Ovary (tissue), 9 donors: ENCODE results near the gene IQSEC1. TPM values are rescaled to one million over a fixed set of nuclear protein-coding genes. Genes with fewer than 3 reads are reported as not detected.

Experiments
- DNase-seq, 5 donors: peaks; one replicate each; pipeline ENCODE4 v3.0.0-alpha.2; 2019 to 2020
- H3K27ac ChIP-seq, 2 donors: fragments of 200-600 bp; one replicate each; pipeline versions ENCODE4 v1.5.1 to v1.8.0; 2019 to 2022
- H3K27me3 ChIP-seq: fragments of 200-600 bp; one replicate; pipeline ENCODE4 v1.8.0; 2022
- H3K36me3 ChIP-seq: fragments of 200-600 bp; sonication (generic); one replicate; pipeline ENCODE4 v1.5.1; 2019
- H3K4me1 ChIP-seq: one replicate; pipeline ENCODE4 v1.8.1; 2013; ENCODE audit warnings: mild to moderate bottlenecking, moderate library complexity; ENCODE audit not compliant: insufficient read depth
- H3K4me3 ChIP-seq: fragments of 200-600 bp; sonication (generic); one replicate; pipeline ENCODE4 v1.5.1; 2017
- H3K9me3 ChIP-seq, 2 donors: fragments of 200-600 bp in 1 of 2; sonication (generic) in 1 of 2; one replicate each; pipeline versions ENCODE4 v1.5.1 to v1.8.1; 2013 to 2019; ENCODE audit warnings: mild to moderate bottlenecking in 1 of 2, moderate library complexity in 1 of 2
- EP300 ChIP-seq: sonication (generic); formaldehyde crosslinking; IDR thresholded peaks from one replicate; pipeline ENCODE4 v1.6.1; 2017; ENCODE audit warnings: antibody characterized with exemption
- POLR2A ChIP-seq: fragments of 450-650 bp; IDR thresholded peaks from one replicate; pipeline ENCODE4 v1.6.1; 2017; ENCODE audit warnings: antibody characterized with exemption, mild to moderate bottlenecking, moderate library complexity
- WGBS, 3 donors: extraction: QIAGEN DNeasy Blood & Tissue Kit in 1 of 3; methylation state at CpG; one replicate each; pipeline versions ENCODE4 v1.1.5 to v1.1.7; 2013 to 2017; 5-methylcytosine and 5-hydroxymethylcytosine counted together
- intact Hi-C, 4 donors: fragments of 100-400 bp; cut with DNase I; formaldehyde crosslinking; loops; one replicate each; pipeline versions ENCODE4 v1.11.0 to v1.15.1; 2022 to 2023
- polyA plus RNA-seq, 2 donors: library from polyadenylated mRNA; stranded (reverse); fragments of 200-250 nt in 1 of 2; fragments of 350-450 nt in 1 of 2; fragmentation: Illumina TruSeq in 1 of 2; extraction: RNeasy Lipid Tissue Mini Kit (QIAGEN cat#74804) in 1 of 2; gene quantifications; one replicate each; pipeline ENCODE4 v1.2.3, GENCODE V29; 2013 to 2014
- total RNA-seq, 7 donors: library from RNA; depleted of rRNA in 2 of 7; stranded (reverse); fragments of >200 nt in 2 of 7; fragmentation: NEBNext Ultra II Directional in 3 of 7; extraction: Animal tissue kit (Norgen Biotek cat#: 25700) in 3 of 7; gene quantifications; one replicate each; pipeline versions ENCODE4 v1.1.0 to v1.2.4, GENCODE V29; 2016 to 2023
- TF ChIP-seq, protein P1 (sequence below), 3 donors: fragments of 450-650 bp in 2 of 3; fragments of 200-600 bp in 1 of 3; IDR thresholded peaks; one replicate each; pipeline versions ENCODE4 v1.5.1 to v1.8.0; 2016 to 2022; ENCODE audit warnings: antibody characterized with exemption in 3 of 3, mild to moderate bottlenecking in 1 of 3
- donor health status: DM: no; HTN: no; CAD: no; lungs with moderate emphysema.
- donor health status: DM: no; HTN: no; CAD: no.
- donor health status: Bipolar disorder and iron deficiency.
- donor health status: DM: yes; HTN: yes; CAD: no.
- donor health status: DM: no; HTN: no; CAD: no.
- donor health status: DM: yes; HTN: yes; CAD: no.

Gene IQSEC1
- total and polyA plus RNA-seq, 9 donors = 20.9 to 55.4 (median 45.1) TPM

DNA sequence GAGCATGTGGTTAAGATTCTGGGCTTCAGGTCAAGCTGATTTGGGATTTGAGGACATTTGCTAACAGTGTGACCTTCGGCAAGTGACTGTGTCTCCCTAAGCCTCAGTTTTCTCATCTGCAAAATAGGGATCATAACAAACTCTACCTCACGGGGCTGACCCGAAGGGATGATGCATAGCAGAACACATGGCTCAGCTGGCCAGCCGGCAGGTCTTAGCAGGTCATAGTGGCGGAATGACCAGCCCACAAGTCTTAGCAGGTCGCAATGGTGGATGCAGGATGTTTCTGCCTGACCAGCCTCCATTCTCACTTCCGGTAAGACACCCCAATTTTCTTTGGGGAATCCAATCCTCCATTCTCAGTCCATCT lies 63.3 kb downstream of the IQSEC1 start:
- Histone ChIP-seq H3K9me3 (no peaks in the 10 kb centered on the region), H3K27me3 (no peaks in the 10 kb centered on the region), H3K4me1 (no peaks in the 10 kb centered on the region), H3K36me3 (no peaks in the 10 kb centered on the region), H3K4me3 (no peak overlapping the region), H3K27ac (no peak overlapping the region)
- DNase-seq = no peak
- 91 to 96% (median 92%) methylated on average over 7 of the region's 7 CpGs for WGBS, 3 donors
- TF ChIP-seq EP300 (no peak), POLR2A (no peak)
- TF ChIP-seq, protein P1, sequence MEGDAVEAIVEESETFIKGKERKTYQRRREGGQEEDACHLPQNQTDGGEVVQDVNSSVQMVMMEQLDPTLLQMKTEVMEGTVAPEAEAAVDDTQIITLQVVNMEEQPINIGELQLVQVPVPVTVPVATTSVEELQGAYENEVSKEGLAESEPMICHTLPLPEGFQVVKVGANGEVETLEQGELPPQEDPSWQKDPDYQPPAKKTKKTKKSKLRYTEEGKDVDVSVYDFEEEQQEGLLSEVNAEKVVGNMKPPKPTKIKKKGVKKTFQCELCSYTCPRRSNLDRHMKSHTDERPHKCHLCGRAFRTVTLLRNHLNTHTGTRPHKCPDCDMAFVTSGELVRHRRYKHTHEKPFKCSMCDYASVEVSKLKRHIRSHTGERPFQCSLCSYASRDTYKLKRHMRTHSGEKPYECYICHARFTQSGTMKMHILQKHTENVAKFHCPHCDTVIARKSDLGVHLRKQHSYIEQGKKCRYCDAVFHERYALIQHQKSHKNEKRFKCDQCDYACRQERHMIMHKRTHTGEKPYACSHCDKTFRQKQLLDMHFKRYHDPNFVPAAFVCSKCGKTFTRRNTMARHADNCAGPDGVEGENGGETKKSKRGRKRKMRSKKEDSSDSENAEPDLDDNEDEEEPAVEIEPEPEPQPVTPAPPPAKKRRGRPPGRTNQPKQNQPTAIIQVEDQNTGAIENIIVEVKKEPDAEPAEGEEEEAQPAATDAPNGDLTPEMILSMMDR (IDR thresholded peaks at IDR 0.05) = no peak
- intact Hi-C loops = no loop called here

DNA sequence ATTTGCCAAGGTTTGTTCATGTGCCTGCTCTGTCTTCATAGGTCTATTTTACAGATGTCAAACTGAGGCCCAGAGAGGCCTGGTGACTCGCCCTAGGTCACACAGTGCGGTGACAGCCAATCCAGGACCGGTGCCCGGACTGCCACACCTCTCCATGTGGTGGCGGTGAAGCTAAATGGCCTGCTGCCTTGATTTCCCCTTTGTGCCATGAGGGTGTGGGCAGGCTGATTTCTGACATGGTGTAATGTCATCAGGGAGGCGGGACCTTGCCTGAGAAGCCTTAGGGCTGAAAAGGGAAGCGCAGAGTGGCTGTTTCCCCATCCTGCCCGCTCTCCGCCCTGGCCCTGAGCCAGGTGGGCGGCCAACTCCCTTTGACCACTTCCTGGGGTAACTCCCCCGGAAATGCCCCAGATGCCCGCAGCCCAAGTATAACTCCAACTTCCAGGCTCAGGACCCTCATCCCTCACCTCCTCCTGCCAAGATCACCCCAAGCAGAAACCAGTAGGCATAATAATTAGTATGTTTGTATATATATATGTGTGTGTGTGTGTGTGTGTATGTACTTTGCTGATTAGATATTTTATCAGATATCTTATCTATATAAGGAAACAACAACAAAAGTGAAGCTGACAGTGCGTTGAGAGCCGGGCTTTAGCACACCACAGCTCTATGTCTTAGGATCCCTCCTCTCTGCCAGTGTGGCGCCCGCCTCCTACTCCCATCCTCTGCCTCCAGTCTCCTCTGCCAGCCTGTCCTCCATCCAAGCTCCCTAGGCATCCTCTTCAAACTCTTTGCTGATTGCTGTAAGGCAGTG lies 63.9 kb downstream of the IQSEC1 start:
- intact Hi-C loops = no loop called here
- Histone ChIP-seq H3K27ac (no peak overlapping the region), H3K9me3 (no peaks in the 10 kb centered on the region), H3K4me1 (no peaks in the 10 kb centered on the region), H3K36me3 (no peaks in the 10 kb centered on the region), H3K27me3 (no peaks in the 10 kb centered on the region), H3K4me3 (no peak overlapping the region)
- TF ChIP-seq EP300 = no peak
- no peak for TF ChIP-seq POLR2A
- TF ChIP-seq, protein P1 (IDR thresholded peaks at IDR 0.05) = no peak
- 83 to 84% (median 83%) methylated on average over 15 to 16 of the region's 16 CpGs for WGBS, 3 donors
- DNase-seq = peak in 1 of 5 donors; percentile 54

GRCh38 chr3:13008155-13008995 lies 64.9 kb downstream of the IQSEC1 start:
- intact Hi-C loops = no loop called here
- 44 to 53% (median 50%) methylated on average over 17 of the region's 17 CpGs for WGBS, 3 donors
- no peak overlapping the region for H3K27ac ChIP-seq
- TF ChIP-seq EP300 (no peak), POLR2A (no peak)
- TF ChIP-seq, protein P1 (IDR thresholded peaks at IDR 0.05) = no peak
- H3K27me3 ChIP-seq = no peaks in the 10 kb centered on the region
- no peak overlapping the region for H3K4me3 ChIP-seq
- H3K4me1 ChIP-seq = no peaks in the 10 kb centered on the region
- no peaks in the 10 kb centered on the region for H3K36me3 ChIP-seq
- no peaks in the 10 kb centered on the region for H3K9me3 ChIP-seq
- peak in 1 of 5 donors; percentile 11 for DNase-seq

DNA sequence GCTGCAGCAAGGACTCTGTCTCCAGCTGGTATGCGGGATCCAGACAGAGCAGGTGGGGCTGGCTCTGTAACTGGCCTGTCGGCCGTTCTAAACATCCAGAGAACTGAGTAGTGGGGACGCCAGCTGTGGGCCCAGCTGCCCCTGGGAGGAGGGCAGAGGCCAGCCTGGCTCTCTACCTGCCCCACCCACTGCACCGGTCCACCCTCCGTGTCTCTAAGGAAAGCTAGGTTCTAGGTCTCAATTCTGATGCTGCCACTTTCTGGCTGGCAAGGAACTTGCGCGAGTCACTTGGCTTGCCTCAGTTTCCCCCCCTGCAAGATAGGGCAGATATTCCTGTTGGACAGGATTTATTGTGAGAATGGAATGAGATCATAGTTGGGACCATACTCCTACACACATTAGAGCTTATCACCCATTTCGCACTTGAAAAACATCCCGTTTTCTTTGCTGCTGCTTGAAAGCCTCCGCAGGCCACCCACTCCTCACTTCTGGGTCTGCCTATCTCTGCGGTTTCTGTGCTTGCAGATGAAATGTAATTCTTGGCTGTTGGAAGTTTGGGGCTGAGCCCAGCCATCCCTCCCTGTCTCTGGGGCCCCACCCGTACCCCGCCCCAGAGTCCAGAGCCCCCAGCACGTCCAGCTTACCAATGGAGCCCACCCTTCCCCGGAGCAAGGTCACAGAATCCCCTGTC lies 65.8 kb downstream of the IQSEC1 start:
- DNase-seq = peak in 1 of 5 donors; percentile 6
- no peak overlapping the region for H3K4me3 ChIP-seq
- intact Hi-C loops = no loop called here
- no peaks in the 10 kb centered on the region for H3K36me3 ChIP-seq
- H3K9me3 ChIP-seq = no peaks in the 10 kb centered on the region
- WGBS, 3 donors = 22 to 33% (median 32%) methylated on average over 16 of the region's 16 CpGs
- H3K4me1 ChIP-seq = no peaks in the 10 kb centered on the region
- no peak overlapping the region for H3K27ac ChIP-seq
- H3K27me3 ChIP-seq = no peaks in the 10 kb centered on the region
- TF ChIP-seq POLR2A (no peak), EP300 (no peak)
- TF ChIP-seq, protein P1 (IDR thresholded peaks at IDR 0.05) = no peak
